Mesenchymal stem cell (in vitro differentiated cells and primary cell): ENCODE measurements around the gene PPTC7.
A peak's percentile ranks its signal among the peaks of the same experiment; 100 is the strongest.

ENCODE experiments used
- DNase-seq: peaks from one replicate; pipeline ENCODE4 v3.0.0-alpha.2; 2013
- H2AFZ ChIP-seq: one replicate; pipeline ENCODE4 v1.6.1; 2013; ENCODE audit warnings: low read depth, mild to moderate bottlenecking, control low read depth, inconsistent platforms, low read length, moderate library complexity
- H2AK5ac ChIP-seq: 2 replicates; pipeline ENCODE4 v1.6.1; 2013; ENCODE audit warnings: low read length, moderate library complexity, mild to moderate bottlenecking, inconsistent platforms; ENCODE audit not compliant: severe bottlenecking
- H2BK120ac ChIP-seq: one replicate; pipeline ENCODE4 v1.6.1; 2013; ENCODE audit warnings: low read depth, mild to moderate bottlenecking, inconsistent platforms, low read length, moderate library complexity
- H2BK12ac ChIP-seq, 2 experiments: one replicate each; pipeline ENCODE4 v1.6.1; 2013; ENCODE audit warnings: inconsistent platforms in 2 of 2, low read length in 2 of 2, mild to moderate bottlenecking in 2 of 2, moderate library complexity in 2 of 2, control low read depth in 1 of 2
- H2BK15ac ChIP-seq: one replicate; pipeline ENCODE4 v1.6.1; 2013; ENCODE audit warnings: mild to moderate bottlenecking, low read depth, inconsistent platforms; ENCODE audit not compliant: poor library complexity, severe bottlenecking
- H2BK5ac ChIP-seq: 2 replicates; pipeline ENCODE4 v1.6.1; 2013; ENCODE audit warnings: low read depth, mild to moderate bottlenecking, low read length, control low read depth, inconsistent platforms; ENCODE audit not compliant: poor library complexity, severe bottlenecking
- H3K14ac ChIP-seq, 2 experiments: one replicate each; pipeline ENCODE4 v1.6.1; 2013; ENCODE audit warnings: inconsistent platforms in 2 of 2, low read length in 2 of 2, control low read depth in 1 of 2, mild to moderate bottlenecking in 1 of 2, moderate library complexity in 1 of 2
- H3K18ac ChIP-seq, 2 experiments: one replicate each; pipeline ENCODE4 v1.6.1; 2013; ENCODE audit warnings: inconsistent platforms in 2 of 2, low read length in 2 of 2, control low read depth in 1 of 2, low read depth in 1 of 2, mild to moderate bottlenecking in 1 of 2
- H3K23ac ChIP-seq, 2 experiments: one replicate each; pipeline ENCODE4 v1.6.1; 2013; ENCODE audit warnings: inconsistent platforms in 2 of 2, low read length in 2 of 2, mild to moderate bottlenecking in 2 of 2, moderate library complexity in 2 of 2, control low read depth in 1 of 2
- H3K27ac ChIP-seq: 2 replicates; pipeline ENCODE4 v1.5.1; 2013; ENCODE audit warnings: mild to moderate bottlenecking, moderate library complexity, low read length, control low read depth, inconsistent platforms; ENCODE audit not compliant: poor library complexity, severe bottlenecking
- H3K27me3 ChIP-seq, 2 experiments: 2 replicates each; pipeline versions ENCODE4 v1.6.1 to v1.7.0; 2013; ENCODE audit warnings: low read length in 2 of 2, mild to moderate bottlenecking in 2 of 2, moderate library complexity in 2 of 2, control low read depth in 1 of 2, inconsistent platforms in 1 of 2; ENCODE audit not compliant: control insufficient read depth in 1 of 2, insufficient read depth in 1 of 2
- H3K36me3 ChIP-seq, 2 experiments: 2 replicates each; pipeline versions ENCODE4 v1.6.1 to v1.7.0; 2013; ENCODE audit warnings: low read length in 2 of 2, control low read depth in 1 of 2, inconsistent platforms in 1 of 2, low read depth in 1 of 2, mild to moderate bottlenecking in 1 of 2; ENCODE audit not compliant: insufficient read depth in 2 of 2, control insufficient read depth in 1 of 2
- H3K4ac ChIP-seq, 2 experiments: one replicate each; pipeline ENCODE4 v1.6.1; 2013; ENCODE audit warnings: inconsistent platforms in 2 of 2, low read length in 2 of 2, mild to moderate bottlenecking in 2 of 2, moderate library complexity in 2 of 2, control low read depth in 1 of 2, low read depth in 1 of 2
- H3K4me1 ChIP-seq: 2 replicates; pipeline ENCODE4 v1.6.1; 2013; ENCODE audit warnings: low read depth, low read length, control low read depth; ENCODE audit not compliant: control insufficient read depth, insufficient read depth
- H3K4me2 ChIP-seq: 2 replicates; pipeline ENCODE4 v1.6.1; 2013; ENCODE audit warnings: low read length, mild to moderate bottlenecking, inconsistent platforms; ENCODE audit not compliant: poor library complexity, severe bottlenecking
- H3K4me3 ChIP-seq, 2 experiments: 2 replicates each; pipeline versions ENCODE4 v1.5.1 to v1.7.0; 2013; ENCODE audit warnings: low read length in 2 of 2, mild to moderate bottlenecking in 2 of 2, control low read depth in 1 of 2, low read depth in 1 of 2; ENCODE audit not compliant: insufficient read depth in 1 of 2
- H3K79me1 ChIP-seq: replicated peaks from 2 replicates; pipeline ENCODE4 v1.6.1; 2013; ENCODE audit warnings: mild to moderate bottlenecking, control low read depth, low read length, inconsistent platforms; ENCODE audit not compliant: poor library complexity, severe bottlenecking
- H3K9ac ChIP-seq: 2 replicates; pipeline ENCODE4 v1.7.0; 2013; ENCODE audit warnings: mild to moderate bottlenecking, low read length, moderate library complexity
- H3K9me3 ChIP-seq: 2 replicates; pipeline ENCODE4 v1.7.0; 2013; ENCODE audit warnings: mild to moderate bottlenecking, low read length; ENCODE audit not compliant: control insufficient read depth
- H4K8ac ChIP-seq: one replicate; pipeline ENCODE4 v1.6.1; 2013; ENCODE audit warnings: inconsistent platforms, mild to moderate bottlenecking, low read length, moderate library complexity
- H4K91ac ChIP-seq: one replicate; pipeline ENCODE4 v1.6.1; 2013; ENCODE audit warnings: mild to moderate bottlenecking, low read length, inconsistent platforms
- WGBS: methylation state at CpG from one replicate; pipeline ENCODE4 v1.1.7; 2013; ENCODE audit warnings: mixed read lengths; 5-methylcytosine and 5-hydroxymethylcytosine counted together

PPTC7 gene

GRCh38 chr12:110538869-110539622 is 44.1 kb downstream of the PPTC7 start:
- no peak overlapping the region for H4K91ac ChIP-seq
- no peak overlapping the region for H2BK15ac ChIP-seq
- no peak overlapping the region for H3K23ac ChIP-seq
- H3K18ac ChIP-seq, result peak overlapping the region in 1 of 2 experiments; percentile 37
- peaks cover 12 to 52% of the 10 kb centered on the region in 2 experiments for H3K36me3 ChIP-seq
- no peak overlapping the region for H4K8ac ChIP-seq
- no peak overlapping the region for H2AFZ ChIP-seq
- no peak overlapping the region for H3K4me3 ChIP-seq
- no peak overlapping the region for H3K27ac ChIP-seq
- no peak overlapping the region for H2BK5ac ChIP-seq
- 90% methylated on average over 3 of the region's 5 CpGs for WGBS
- no peaks in the 10 kb centered on the region for H3K4me1 ChIP-seq
- no peak overlapping the region for H2BK12ac ChIP-seq
- H2AK5ac ChIP-seq, result no peak overlapping the region
- no peaks in the 10 kb centered on the region for H3K9me3 ChIP-seq
- DNase-seq, result no peak
- H3K4me2 ChIP-seq, result no peak overlapping the region
- H3K79me1 ChIP-seq, result peaks cover 29% of the 10 kb centered on the region
- H3K27me3 ChIP-seq, result no peaks in the 10 kb centered on the region
- no peak overlapping the region for H2BK120ac ChIP-seq
- no peak overlapping the region for H3K4ac ChIP-seq
- no peak overlapping the region for H3K9ac ChIP-seq
- no peak overlapping the region for H3K14ac ChIP-seq

GRCh38 chr12:110537605-110538409 is 45.3 kb downstream of the PPTC7 start:
- no peak overlapping the region for H3K23ac ChIP-seq
- H3K79me1 ChIP-seq, result peaks cover 28% of the 10 kb centered on the region
- no peak for DNase-seq
- H3K9ac ChIP-seq, result no peak overlapping the region
- no peak overlapping the region for H3K27ac ChIP-seq
- peak overlapping the region in 1 of 2 experiments; percentile 8 for H3K4ac ChIP-seq
- WGBS, result 97% methylated on average over 9 of the region's 9 CpGs
- peak overlapping the region in 1 of 2 experiments; percentile 23 for H3K14ac ChIP-seq
- no peak overlapping the region for H2BK120ac ChIP-seq
- no peak overlapping the region for H3K4me2 ChIP-seq
- H2BK5ac ChIP-seq, result no peak overlapping the region
- H2BK15ac ChIP-seq, result no peak overlapping the region
- H2BK12ac ChIP-seq, result peak overlapping the region in 1 of 2 experiments; percentile 10
- H2AFZ ChIP-seq, result no peak overlapping the region
- peaks cover 12 to 58% of the 10 kb centered on the region in 2 experiments for H3K36me3 ChIP-seq
- no peak overlapping the region for H2AK5ac ChIP-seq
- peak overlapping the region; percentile 48 for H4K8ac ChIP-seq
- no peak overlapping the region for H3K4me3 ChIP-seq
- H3K4me1 ChIP-seq, result no peaks in the 10 kb centered on the region
- H3K9me3 ChIP-seq, result no peaks in the 10 kb centered on the region
- H3K27me3 ChIP-seq, result no peaks in the 10 kb centered on the region
- H3K18ac ChIP-seq, result no peak overlapping the region
- H4K91ac ChIP-seq, result no peak overlapping the region

- H3K4me1 ChIP-seq, result no peaks in the 10 kb centered on the region
- H3K18ac ChIP-seq, result no peak overlapping the region
- H2AFZ ChIP-seq, result no peak overlapping the region
- DNase-seq, result no peak
- no peak overlapping the region for H3K27ac ChIP-seq
- no peak overlapping the region for H3K4me3 ChIP-seq
- H3K79me1 ChIP-seq, result peaks cover 31% of the 10 kb centered on the region
- H3K9ac ChIP-seq, result no peak overlapping the region
- WGBS, result 93% methylated on average over 3 of the region's 4 CpGs
- H3K14ac ChIP-seq, result no peak overlapping the region
- H3K9me3 ChIP-seq, result no peaks in the 10 kb centered on the region
- no peak overlapping the region for H2AK5ac ChIP-seq
- H3K27me3 ChIP-seq, result no peaks in the 10 kb centered on the region
- H4K8ac ChIP-seq, result no peak overlapping the region
- no peak overlapping the region for H2BK12ac ChIP-seq
- H2BK15ac ChIP-seq, result no peak overlapping the region
- H4K91ac ChIP-seq, result no peak overlapping the region
- no peak overlapping the region for H3K4ac ChIP-seq
- H2BK5ac ChIP-seq, result no peak overlapping the region
- H3K23ac ChIP-seq, result no peak overlapping the region
- H3K4me2 ChIP-seq, result no peak overlapping the region
- peaks cover 12 to 62% of the 10 kb centered on the region in 2 experiments for H3K36me3 ChIP-seq
- no peak overlapping the region for H2BK120ac ChIP-seq
Observed at GRCh38 chr12:110536834-110537604, 46.1 kb downstream of the PPTC7 start.

- Histone ChIP-seq H3K4me2 (no peak overlapping the region), H2BK5ac (no peak overlapping the region), H4K8ac (no peak overlapping the region), H2AFZ (no peak overlapping the region), H3K27me3 (no peaks in the 10 kb centered on the region), H3K4me1 (no peaks in the 10 kb centered on the region), H2AK5ac (no peak overlapping the region), H3K23ac (no peak overlapping the region), H3K9me3 (no peaks in the 10 kb centered on the region), H2BK12ac (no peak overlapping the region), H3K36me3 (peaks cover 9 to 65% of the 10 kb centered on the region in 2 experiments), H3K9ac (no peak overlapping the region), H3K18ac (no peak overlapping the region), H2BK120ac (no peak overlapping the region), H3K4me3 (no peak overlapping the region), H3K14ac (no peak overlapping the region), H3K27ac (no peak overlapping the region), H4K91ac (no peak overlapping the region), H2BK15ac (no peak overlapping the region), H3K4ac (no peak overlapping the region), H3K79me1 (peaks cover 21% of the 10 kb centered on the region)
- no peak for DNase-seq
- 82% methylated on average over 1 of the region's 6 CpGs for WGBS
Observed at GRCh38 chr12:110534811-110535210, 48.3 kb downstream of the PPTC7 start.
